DOHH2 (cell line): ENCODE measurements around the gene CDK17.
"Not testable (repeated sequence)": the region's sequence is repeated elsewhere in the genome, so short reads cannot be mapped to it uniquely, and the experiment has no call there.

Experiments used
- H3F3A ChIP-seq: fragments of 200-600 bp; sonication (generic), shearing (Covaris generic); 2 replicates; pipeline ENCODE4 v1.6.0; 2016; ENCODE audit warnings: antibody characterized with exemption, mild to moderate bottlenecking; ENCODE audit not compliant: control insufficient read depth, insufficient read depth
- H3K27ac ChIP-seq: fragments of 200-600 bp; sonication (generic); 2 replicates; pipeline ENCODE4 v1.5.1; 2014; ENCODE audit warnings: low read depth, mild to moderate bottlenecking, low read length, moderate library complexity
- H3K27me3 ChIP-seq: fragments of 200-600 bp; sonication (generic); 2 replicates; pipeline ENCODE4 v1.6.1; 2014; ENCODE audit warnings: mild to moderate bottlenecking, low read length, mixed read lengths; ENCODE audit not compliant: control insufficient read depth
- H3K36me3 ChIP-seq: fragments of 200-600 bp; sonication (generic); 2 replicates; pipeline ENCODE4 v1.6.1; 2014; ENCODE audit warnings: mild to moderate bottlenecking, low read length, moderate library complexity, mixed read lengths; ENCODE audit not compliant: control insufficient read depth
- H3K4me1 ChIP-seq: fragments of 200-600 bp; sonication (generic); 2 replicates; pipeline ENCODE4 v1.6.1; 2014; ENCODE audit warnings: mild to moderate bottlenecking, low read length, mixed read lengths; ENCODE audit not compliant: control insufficient read depth
- H3K4me2 ChIP-seq: fragments of 200-600 bp; sonication (generic); 2 replicates; pipeline ENCODE4 v1.6.0; 2014; ENCODE audit warnings: mild to moderate bottlenecking, low read length, moderate library complexity
- H3K4me3 ChIP-seq: fragments of 200-600 bp; sonication (generic); 2 replicates; pipeline ENCODE4 v1.5.1; 2014; ENCODE audit warnings: mild to moderate bottlenecking, low read length, mixed read lengths
- H3K79me2 ChIP-seq: fragments of 200-600 bp; sonication (generic); 2 replicates; pipeline ENCODE4 v1.6.1; 2014; ENCODE audit warnings: mild to moderate bottlenecking, low read length, mixed read lengths; ENCODE audit not compliant: control insufficient read depth
- H3K9me2 ChIP-seq: fragments of 200-600 bp; sonication (generic); replicated peaks from 2 replicates; pipeline ENCODE4 v1.6.1; 2014; ENCODE audit warnings: mild to moderate bottlenecking, low read length, mixed read lengths; ENCODE audit not compliant: control insufficient read depth
- H3K9me3 ChIP-seq: fragments of 200-600 bp; sonication (generic); 2 replicates; pipeline ENCODE4 v1.6.1; 2014; ENCODE audit warnings: antibody characterized with exemption, low read length, mixed read lengths; ENCODE audit not compliant: control insufficient read depth, insufficient read depth
- H4K20me1 ChIP-seq: fragments of 200-600 bp; sonication (generic); 2 replicates; pipeline ENCODE4 v1.6.0; 2014; ENCODE audit warnings: low read depth, mild to moderate bottlenecking, antibody characterized with exemption, low read length, moderate library complexity; ENCODE audit not compliant: control insufficient read depth, insufficient read depth
- CTCF ChIP-seq: fragments of 200-600 bp; sonication (generic); IDR thresholded peaks from one replicate; pipeline ENCODE4 v1.5.1; 2014; ENCODE audit warnings: antibody characterized with exemption, mild to moderate bottlenecking, low read depth, low read length; ENCODE audit not compliant: poor library complexity, severe bottlenecking
- EZH2phosphoT487 ChIP-seq: fragments of 200-600 bp; sonication (generic); IDR thresholded peaks from 2 replicates; pipeline ENCODE4 v1.6.1; 2017; ENCODE audit warnings: borderline replicate concordance, mild to moderate bottlenecking, antibody characterized with exemption, low read length, moderate library complexity, mixed read lengths

CDK17 gene

GRCh38 chr12:96404696-96405095 lies 4.5 kb upstream of the CDK17 start:
- Histone ChIP-seq H4K20me1 (no peaks in the 10 kb centered on the region), H3K79me2 (peaks cover 1% of the 10 kb centered on the region), H3K27ac (no peak overlapping the region), H3K9me3 (no peaks in the 10 kb centered on the region), H3F3A (peaks cover 18% of the 10 kb centered on the region), H3K4me1 (peaks cover 45% of the 10 kb centered on the region), H3K4me2 (no peak overlapping the region), H3K4me3 (no peak overlapping the region), H3K36me3 (no peaks in the 10 kb centered on the region), H3K27me3 (no peaks in the 10 kb centered on the region), H3K9me2 (no peaks in the 10 kb centered on the region)
- no peak for TF ChIP-seq EZH2phosphoT487
- TF ChIP-seq CTCF = no peak

- Histone ChIP-seq H3K9me2 (no peaks in the 10 kb centered on the region), H3K4me3 (no peak overlapping the region), H3K4me1 (peaks cover 45% of the 10 kb centered on the region), H3K79me2 (peaks cover 9% of the 10 kb centered on the region), H3K27me3 (no peaks in the 10 kb centered on the region), H3K9me3 (no peaks in the 10 kb centered on the region), H3K4me2 (no peak overlapping the region), H3K36me3 (peaks cover 4% of the 10 kb centered on the region; the same call in 1 of the 2 replicates), H3F3A (peaks cover 19% of the 10 kb centered on the region), H3K27ac (no peak overlapping the region), H4K20me1 (no peaks in the 10 kb centered on the region)
- TF ChIP-seq CTCF (no peak), EZH2phosphoT487 (no peak)
Observed at GRCh38 chr12:96403870-96404269, 3.6 kb upstream of the CDK17 start.

GRCh38 chr12:96402522-96402921 lies 2.3 kb upstream of the CDK17 start:
- not testable (repeated sequence) for H3K4me3 ChIP-seq, H3K27ac ChIP-seq, H3K9me2 ChIP-seq, H3K27me3 ChIP-seq, H3K9me3 ChIP-seq, H4K20me1 ChIP-seq, H3K4me2 ChIP-seq
- Histone ChIP-seq H3K36me3 (peaks cover 11% of the 10 kb centered on the region; the same call in 1 of the 2 replicates), H3K79me2 (peaks cover 23% of the 10 kb centered on the region), H3K4me1 (peaks cover 48% of the 10 kb centered on the region), H3F3A (peaks cover 22% of the 10 kb centered on the region)

GRCh38 chr12:96402061-96402460 lies 1.8 kb upstream of the CDK17 start:
- TF ChIP-seq CTCF (no peak), EZH2phosphoT487 (no peak)
- Histone ChIP-seq H3F3A (peaks cover 22% of the 10 kb centered on the region), H3K36me3 (peaks cover 11% of the 10 kb centered on the region; the same call in 1 of the 2 replicates), H3K79me2 (peaks cover 28% of the 10 kb centered on the region), H3K27me3 (no peaks in the 10 kb centered on the region), H3K4me2 (peak overlapping the region; percentile 97), H3K4me1 (peaks cover 48% of the 10 kb centered on the region), H3K4me3 (peak overlapping the region; percentile 81), H3K9me3 (no peaks in the 10 kb centered on the region), H3K9me2 (no peaks in the 10 kb centered on the region), H3K27ac (peak overlapping the region; percentile 93), H4K20me1 (no peaks in the 10 kb centered on the region; the same call in 1 of the 2 replicates)
